HEK293T (cell line): Measurements from ENCODE around the gene GIPC2.

ENCODE experiments used
- ARNT ChIP-seq: fragments of 450-650 bp; IDR thresholded peaks from 2 replicates; pipeline ENCODE4 v1.6.1; 2017; ENCODE audit warnings: mild to moderate bottlenecking
- BHLHE40 ChIP-seq: fragments of 450-650 bp; IDR thresholded peaks from 2 replicates; pipeline ENCODE4 v1.6.1; 2016; ENCODE audit warnings: mild to moderate bottlenecking, moderate library complexity, borderline replicate concordance
- ELF4 ChIP-seq: fragments of 450-650 bp; IDR thresholded peaks from 2 replicates; pipeline ENCODE4 v1.6.1; 2017; ENCODE audit warnings: antibody characterized with exemption
- FOXA1 ChIP-seq: fragments of 450-650 bp; IDR thresholded peaks from 2 replicates; pipeline ENCODE4 v1.6.1; 2016; ENCODE audit warnings: mild to moderate bottlenecking
- FOXK2 ChIP-seq: fragments of 450-650 bp; IDR thresholded peaks from 2 replicates; pipeline ENCODE4 v1.6.1; 2016; ENCODE audit warnings: mild to moderate bottlenecking
- FOXM1 ChIP-seq: fragments of 450-650 bp; IDR thresholded peaks from 2 replicates; pipeline ENCODE4 v1.6.1; 2017; ENCODE audit warnings: mild to moderate bottlenecking, borderline replicate concordance
- HDGF ChIP-seq: fragments of 450-650 bp; IDR thresholded peaks from 2 replicates; pipeline ENCODE4 v1.6.1; 2017; ENCODE audit warnings: antibody characterized with exemption, borderline replicate concordance
- SP1 ChIP-seq: fragments of 450-650 bp; IDR thresholded peaks from 2 replicates; pipeline ENCODE4 v1.6.1; 2017
- SUZ12 ChIP-seq: fragments of 450-650 bp; IDR thresholded peaks from 2 replicates; pipeline ENCODE4 v1.6.1; 2016; ENCODE audit warnings: mild to moderate bottlenecking
- ZNF384 ChIP-seq: fragments of 450-650 bp; IDR thresholded peaks from 2 replicates; pipeline ENCODE4 v1.6.1; 2016

- TF ChIP-seq ARNT (no peak), FOXM1 (no peak), SP1 (no peak), FOXK2 (no peak), HDGF (no peak), ELF4 (no peak), ZNF384 (no peak), BHLHE40 (no peak), SUZ12 (no peak), FOXA1 (no peak)
Observed at GRCh38 chr1:78136680-78137079, 90.9 kb downstream of the GIPC2 start.
